HepG2 (cell line): ENCODE results near the gene RABL6. TPM values are rescaled to one million over a fixed set of nuclear protein-coding genes. Genes with fewer than 3 reads are reported as not detected.

Experiments used
- ARNT ChIP-seq: fragments of 450-650 bp; IDR thresholded peaks from 2 replicates; pipeline ENCODE4 v1.6.1; 2017
- CBX5 ChIP-seq: sonication (generic); formaldehyde crosslinking; IDR thresholded peaks from 2 replicates; pipeline ENCODE4 v1.4.0; 2020; ENCODE audit warnings: missing genetic modification reagents, borderline replicate concordance
- CREB3 ChIP-seq: sonication (generic); formaldehyde crosslinking; IDR thresholded peaks from 2 replicates; pipeline ENCODE4 v1.5.0; 2020; ENCODE audit warnings: missing genetic modification reagents
- EEA1 ChIP-seq: sonication (generic); formaldehyde crosslinking; IDR thresholded peaks from 2 replicates; pipeline ENCODE4 v1.5.1; 2020; ENCODE audit warnings: mild to moderate bottlenecking, missing genetic modification reagents, borderline replicate concordance
- ELF1 ChIP-seq: sonication (generic); formaldehyde crosslinking; IDR thresholded peaks from 2 replicates; pipeline ENCODE4 v1.4.0; 2020; ENCODE audit warnings: missing genetic modification reagents
- FOXP4 ChIP-seq: sonication (generic); formaldehyde crosslinking; IDR thresholded peaks from 2 replicates; pipeline ENCODE4 v1.4.0; 2020; ENCODE audit warnings: missing genetic modification reagents
- HNF1A ChIP-seq, 2 experiments: sonication (generic) in 1 of 2; formaldehyde crosslinking in 1 of 2; IDR thresholded peaks; 2 replicates each; pipeline versions ENCODE4 v1.4.0 to v1.6.1; 2016 to 2020; ENCODE audit warnings: borderline replicate concordance in 1 of 2, low read depth in 1 of 2, mild to moderate bottlenecking in 1 of 2, missing genetic modification reagents in 1 of 2
- HOXA3 ChIP-seq: sonication (generic); formaldehyde crosslinking; IDR thresholded peaks from 2 replicates; pipeline ENCODE4 v1.5.0; 2020; ENCODE audit warnings: missing genetic modification reagents
- PCBP1 ChIP-seq: fragments of 200-400 bp; formaldehyde crosslinking; IDR thresholded peaks from 2 replicates; pipeline ENCODE4 v1.6.1; 2017; ENCODE audit warnings: mild to moderate bottlenecking, low read depth, low read length, borderline replicate concordance
- SRSF9 ChIP-seq: fragments of 200-400 bp; formaldehyde crosslinking; IDR thresholded peaks from 2 replicates; pipeline ENCODE4 v1.6.1; 2018; ENCODE audit warnings: borderline replicate concordance, mild to moderate bottlenecking, low read depth, low read length; ENCODE audit not compliant: insufficient read depth, poor library complexity, severe bottlenecking
- TBX3 ChIP-seq: fragments of 450-650 bp; IDR thresholded peaks from 2 replicates; pipeline ENCODE4 v1.6.1; 2017; ENCODE audit warnings: antibody characterized with exemption, mild to moderate bottlenecking, inconsistent platforms, borderline replicate concordance
- TP53 ChIP-seq: sonication (generic); formaldehyde crosslinking; conservative IDR thresholded peaks from 2 replicates; pipeline ENCODE4 v1.4.0; 2020; ENCODE audit warnings: missing genetic modification reagents
- ZFP1 ChIP-seq: IDR thresholded peaks from 2 replicates; pipeline ENCODE4 v1.6.1; 2016
- ZNF224 ChIP-seq: sonication (generic); formaldehyde crosslinking; IDR thresholded peaks from 2 replicates; pipeline ENCODE4 v1.5.0; 2020; ENCODE audit warnings: mild to moderate bottlenecking, missing genetic modification reagents
- ZNF605 ChIP-seq: sonication (generic); formaldehyde crosslinking; IDR thresholded peaks from 2 replicates; pipeline ENCODE4 v1.8.0; 2022; ENCODE audit warnings: mild to moderate bottlenecking, missing genetic modification reagents
- ZNF761 ChIP-seq: sonication (generic); formaldehyde crosslinking; conservative IDR thresholded peaks from 2 replicates; pipeline ENCODE4 v1.4.0; 2020; ENCODE audit warnings: mild to moderate bottlenecking, missing genetic modification reagents
- ZNF792 ChIP-seq: IDR thresholded peaks from 2 replicates; pipeline ENCODE4 v1.6.1; 2016
- polyA plus RNA-seq, 8 experiments: library from polyadenylated mRNA; depleted of rRNA in 3 of 8; stranded (reverse) in 7 of 8; unstranded in 1 of 8; fragments of >200 nt; fragmentation: Illumina TruSeq in 4 of 8; extraction: Trizol in 4 of 8; gene quantifications; 2 replicates each; pipeline versions ENCODE4 v1.2.1 to v1.2.3, GENCODE V29; 2011 to 2016; ENCODE audit warnings: low read depth in 4 of 8, missing spikeins in 1 of 8, mixed read lengths in 1 of 8; ENCODE audit not compliant: insufficient read depth in 1 of 8
- total RNA-seq, 5 experiments: library from RNA; depleted of rRNA; stranded (reverse); fragments of >200 nt; fragmentation: Illumina TruSeq; extraction: Trizol; gene quantifications; 2 replicates each; pipeline ENCODE4 v1.2.3, GENCODE V29; 2016; ENCODE audit warnings: low read depth in 1 of 5

Gene RABL6
- total and polyA plus RNA-seq, 2 of the 13 experiments (the other 11 are each of a cell fraction or from before 2014, with no cell fraction given): 81.5 to 125 TPM

GRCh38 chr9:136791516-136792276, 16.1 kb upstream of the RABL6 start (continued):
- TF ChIP-seq CBX5: peak; percentile 39; the same call in 1 of the 2 replicates
- TF ChIP-seq EEA1 (CRISPR knock-in tag): no peak
- TF ChIP-seq HNF1A (IDR thresholded peaks at IDR 0.05; ENCODE audit: low read depth): no peak
- TF ChIP-seq HNF1A (CRISPR knock-in tag; IDR thresholded peaks at IDR 0.05; ENCODE audit: borderline replicate concordance): no peak; the same call in 1 of the 2 replicates
- no peak; the same call in 1 of the 2 replicates for TF ChIP-seq ZNF224 (CRISPR knock-in tag)
- TF ChIP-seq SRSF9: no peak
- TF ChIP-seq FOXP4 (CRISPR knock-in tag): no peak
- 0 out of 2 replicates have a peak, but pooled peaks have one; percentile 22 for TF ChIP-seq HOXA3 (CRISPR knock-in tag)
- TF ChIP-seq PCBP1: peak; percentile 89; the same call in 1 of the 2 replicates
- TF ChIP-seq ARNT: no peak
- TF ChIP-seq CREB3 (CRISPR knock-in tag): no peak
- TF ChIP-seq TP53: 0 out of 2 replicates have a peak, but pooled peaks have one; percentile 59
- TF ChIP-seq ZNF761 (CRISPR knock-in tag): no peak
- TF ChIP-seq ZNF792 (CRISPR knock-in tag): no peak
- TF ChIP-seq ZNF605: peak; percentile 68
- TF ChIP-seq ZFP1 (CRISPR knock-in tag): no peak
- TF ChIP-seq TBX3: no peak
- 0 out of 2 replicates have a peak, but pooled peaks have one; percentile 3 for TF ChIP-seq ELF1
